Measurements from ENCODE around the gene TSPAN8. TPM values are rescaled to one million over a fixed set of nuclear protein-coding genes. Genes with fewer than 3 reads are reported as not detected.

The TSPAN8 gene
- total and polyA plus RNA-seq, 9 of the 15 experiments (the other 6 are each of a cell fraction or from before 2014, with no cell fraction given), result 0.11 to 0.55 (median 0.25) TPM; not detected in 2

GRCh38 chr12:71186571-71187288 is 28.9 kb upstream of the TSPAN8 start:
- H3K9me3 ChIP-seq (replicated peaks; ENCODE audit: control insufficient read depth, insufficient read depth, low read depth, low read length), result no peaks in the 10 kb centered on the region
- FAIRE-seq (no peak), DNase-seq (ENCODE audit: extremely low read depth in 1 of 4, low spot score in 3 of 4) (no peak), ATAC-seq (no peak)
- no peak overlapping the region for H3K4me2 ChIP-seq (ENCODE audit: insufficient read depth, low read length)
- in situ Hi-C loops (cut with MboI), result no loop called here
- no peak overlapping the region for H2AFZ ChIP-seq (ENCODE audit: low read depth, low read length)
- H3K79me2 ChIP-seq (ENCODE audit: control insufficient read depth, insufficient read depth, low read length), result no peaks in the 10 kb centered on the region
- BruUV-seq (replicated peaks), result no TSS peak
- no peak overlapping the region for H3K9ac ChIP-seq (ENCODE audit: insufficient read depth in 1 of 2, low read depth in 2 of 2, low read length in 2 of 2)
- H3K4me3 ChIP-seq, result no peak overlapping the region
- H3K9me1 ChIP-seq (ENCODE audit: control insufficient read depth, insufficient read depth, low read length), result no peaks in the 10 kb centered on the region
- H3K27ac ChIP-seq (ENCODE audit: extremely low read depth, low read depth, low read length), result no peak overlapping the region
- intact Hi-C loops (cut with micrococcal nuclease), result no loop called here
- no peaks in the 10 kb centered on the region; a peak in 1 of 5 replicates for H3K27me3 ChIP-seq (ENCODE audit: control insufficient read depth in 2 of 2, insufficient read depth in 2 of 2, low read length in 2 of 2)
- CTCF ChIA-PET (ENCODE audit: low intra/inter-chr PET ratio), result no interaction called here
- H4K20me1 ChIP-seq (replicated peaks; ENCODE audit: control insufficient read depth, insufficient read depth, low read length), result no peaks in the 10 kb centered on the region
- WGBS (ENCODE audit: insufficient coverage, low coverage, missing lambda C conversion rate), result 2% methylated on average over 5 of the region's 5 CpGs
- H3K4me1 ChIP-seq (replicated peaks in 1 of 2; ENCODE audit: control insufficient read depth in 2 of 2, insufficient read depth in 2 of 2, low read length in 2 of 2), result no peaks in the 10 kb centered on the region
- no peaks in the 10 kb centered on the region for H3K36me3 ChIP-seq (ENCODE audit: control insufficient read depth, insufficient read depth, low read length)
- POLR2A ChIA-PET, result no interaction called here
- TF ChIP-seq NR2C1 (IDR thresholded peaks at IDR 0.05) (no peak), NR2C1 (tag; IDR thresholded peaks at IDR 0.05) (no peak), MCM3 (IDR thresholded peaks at IDR 0.05) (no peak), BRF1 (IDR thresholded peaks at IDR 0.05; ENCODE audit: borderline replicate concordance, extremely low read depth, insufficient read length) (no peak), ZNF140 (CRISPR knock-in tag; IDR thresholded peaks at IDR 0.05) (no peak), ZKSCAN1 (IDR thresholded peaks at IDR 0.05; ENCODE audit: low read depth, low read length) (no peak), TCF3 (CRISPR knock-in tag; IDR thresholded peaks at IDR 0.05) (no peak), ZFP30 (CRISPR knock-in tag; IDR thresholded peaks at IDR 0.05; ENCODE audit: borderline replicate concordance) (no peak), CREM (IDR thresholded peaks at IDR 0.05; ENCODE audit: low read depth) (no peak), ZNF75A (CRISPR knock-in tag; IDR thresholded peaks at IDR 0.05) (no peak), MTF1 (CRISPR knock-in tag; IDR thresholded peaks at IDR 0.05; ENCODE audit: borderline replicate concordance) (no peak), MBD1 (CRISPR knock-in tag; IDR thresholded peaks at IDR 0.05) (no peak)
- TF ChIP-seq, protein P1, sequence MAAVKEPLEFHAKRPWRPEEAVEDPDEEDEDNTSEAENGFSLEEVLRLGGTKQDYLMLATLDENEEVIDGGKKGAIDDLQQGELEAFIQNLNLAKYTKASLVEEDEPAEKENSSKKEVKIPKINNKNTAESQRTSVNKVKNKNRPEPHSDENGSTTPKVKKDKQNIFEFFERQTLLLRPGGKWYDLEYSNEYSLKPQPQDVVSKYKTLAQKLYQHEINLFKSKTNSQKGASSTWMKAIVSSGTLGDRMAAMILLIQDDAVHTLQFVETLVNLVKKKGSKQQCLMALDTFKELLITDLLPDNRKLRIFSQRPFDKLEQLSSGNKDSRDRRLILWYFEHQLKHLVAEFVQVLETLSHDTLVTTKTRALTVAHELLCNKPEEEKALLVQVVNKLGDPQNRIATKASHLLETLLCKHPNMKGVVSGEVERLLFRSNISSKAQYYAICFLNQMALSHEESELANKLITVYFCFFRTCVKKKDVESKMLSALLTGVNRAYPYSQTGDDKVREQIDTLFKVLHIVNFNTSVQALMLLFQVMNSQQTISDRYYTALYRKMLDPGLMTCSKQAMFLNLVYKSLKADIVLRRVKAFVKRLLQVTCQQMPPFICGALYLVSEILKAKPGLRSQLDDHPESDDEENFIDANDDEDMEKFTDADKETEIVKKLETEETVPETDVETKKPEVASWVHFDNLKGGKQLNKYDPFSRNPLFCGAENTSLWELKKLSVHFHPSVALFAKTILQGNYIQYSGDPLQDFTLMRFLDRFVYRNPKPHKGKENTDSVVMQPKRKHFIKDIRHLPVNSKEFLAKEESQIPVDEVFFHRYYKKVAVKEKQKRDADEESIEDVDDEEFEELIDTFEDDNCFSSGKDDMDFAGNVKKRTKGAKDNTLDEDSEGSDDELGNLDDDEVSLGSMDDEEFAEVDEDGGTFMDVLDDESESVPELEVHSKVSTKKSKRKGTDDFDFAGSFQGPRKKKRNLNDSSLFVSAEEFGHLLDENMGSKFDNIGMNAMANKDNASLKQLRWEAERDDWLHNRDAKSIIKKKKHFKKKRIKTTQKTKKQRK (IDR thresholded peaks at IDR 0.05; ENCODE audit: borderline replicate concordance, low read depth, low read length), result no peak
- TF ChIP-seq, protein P2, sequence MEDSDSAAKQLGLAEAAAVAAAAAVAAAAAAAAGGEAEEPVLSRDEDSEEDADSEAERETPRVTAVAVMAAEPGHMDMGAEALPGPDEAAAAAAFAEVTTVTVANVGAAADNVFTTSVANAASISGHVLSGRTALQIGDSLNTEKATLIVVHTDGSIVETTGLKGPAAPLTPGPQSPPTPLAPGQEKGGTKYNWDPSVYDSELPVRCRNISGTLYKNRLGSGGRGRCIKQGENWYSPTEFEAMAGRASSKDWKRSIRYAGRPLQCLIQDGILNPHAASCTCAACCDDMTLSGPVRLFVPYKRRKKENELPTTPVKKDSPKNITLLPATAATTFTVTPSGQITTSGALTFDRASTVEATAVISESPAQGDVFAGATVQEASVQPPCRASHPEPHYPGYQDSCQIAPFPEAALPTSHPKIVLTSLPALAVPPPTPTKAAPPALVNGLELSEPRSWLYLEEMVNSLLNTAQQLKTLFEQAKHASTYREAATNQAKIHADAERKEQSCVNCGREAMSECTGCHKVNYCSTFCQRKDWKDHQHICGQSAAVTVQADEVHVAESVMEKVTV (CRISPR knock-in tag; IDR thresholded peaks at IDR 0.05), result no peak
- TF ChIP-seq, protein P3, sequence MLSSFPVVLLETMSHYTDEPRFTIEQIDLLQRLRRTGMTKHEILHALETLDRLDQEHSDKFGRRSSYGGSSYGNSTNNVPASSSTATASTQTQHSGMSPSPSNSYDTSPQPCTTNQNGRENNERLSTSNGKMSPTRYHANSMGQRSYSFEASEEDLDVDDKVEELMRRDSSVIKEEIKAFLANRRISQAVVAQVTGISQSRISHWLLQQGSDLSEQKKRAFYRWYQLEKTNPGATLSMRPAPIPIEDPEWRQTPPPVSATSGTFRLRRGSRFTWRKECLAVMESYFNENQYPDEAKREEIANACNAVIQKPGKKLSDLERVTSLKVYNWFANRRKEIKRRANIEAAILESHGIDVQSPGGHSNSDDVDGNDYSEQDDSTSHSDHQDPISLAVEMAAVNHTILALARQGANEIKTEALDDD (IDR thresholded peaks at IDR 0.05), result no peak
